Karpas-422 (cell line): Measurements from ENCODE around the gene TRPC1. TPM values are rescaled to one million over a fixed set of nuclear protein-coding genes. Genes with fewer than 3 reads are reported as not detected.

Experiments
- DNase-seq: peaks from one replicate; pipeline ENCODE4 v3.0.0-alpha.2; 2015
- H2AFZ ChIP-seq: fragments of 200-600 bp; sonication (generic); 2 replicates; pipeline ENCODE4 v1.6.1; 2014; ENCODE audit warnings: antibody characterized with exemption, low read length, mixed read lengths
- H3K27ac ChIP-seq: fragments of 200-600 bp; sonication (generic); 2 replicates; pipeline ENCODE4 v1.5.1; 2014; ENCODE audit warnings: mild to moderate bottlenecking, low read length, moderate library complexity
- H3K27me3 ChIP-seq: fragments of 200-600 bp; sonication (generic); 2 replicates; pipeline ENCODE4 v1.6.1; 2014; ENCODE audit warnings: low read length, mixed read lengths
- H3K36me3 ChIP-seq: fragments of 200-600 bp; sonication (generic); 2 replicates; pipeline ENCODE4 v1.6.1; 2014; ENCODE audit warnings: low read length, mixed read lengths; ENCODE audit not compliant: insufficient read depth
- H3K4me1 ChIP-seq: fragments of 200-600 bp; sonication (generic); 2 replicates; pipeline ENCODE4 v1.6.1; 2014; ENCODE audit warnings: mild to moderate bottlenecking, low read length, mixed read lengths
- H3K4me2 ChIP-seq: fragments of 200-600 bp; sonication (generic); 2 replicates; pipeline ENCODE4 v1.6.1; 2014; ENCODE audit warnings: low read length, low read depth, mild to moderate bottlenecking; ENCODE audit not compliant: poor library complexity, severe bottlenecking
- H3K4me3 ChIP-seq: fragments of 200-600 bp; sonication (generic); 2 replicates; pipeline ENCODE4 v1.5.1; 2014; ENCODE audit warnings: mild to moderate bottlenecking, antibody characterized with exemption, low read length, mixed read lengths
- H3K79me2 ChIP-seq: fragments of 200-600 bp; sonication (generic); 2 replicates; pipeline ENCODE4 v1.6.1; 2014; ENCODE audit warnings: mild to moderate bottlenecking, low read length, mixed read lengths
- H3K9ac ChIP-seq: fragments of 200-600 bp; sonication (generic); 2 replicates; pipeline ENCODE4 v1.6.0; 2014; ENCODE audit warnings: low read length
- H3K9me2 ChIP-seq: fragments of 200-600 bp; sonication (generic), shearing (Covaris generic); replicated peaks from 2 replicates; pipeline ENCODE4 v1.6.0; 2014; ENCODE audit warnings: mild to moderate bottlenecking, low read length, moderate library complexity; ENCODE audit not compliant: insufficient read depth
- H3K9me3 ChIP-seq: fragments of 300-700, 200-600 bp; sonication (generic); 2 replicates; pipeline ENCODE4 v1.6.1; 2014; ENCODE audit warnings: low read length, mixed read lengths
- H4K20me1 ChIP-seq: fragments of 200-600 bp; sonication (generic); 2 replicates; pipeline ENCODE4 v1.6.1; 2014; ENCODE audit warnings: mild to moderate bottlenecking, antibody characterized with exemption, low read length, low read depth; ENCODE audit not compliant: insufficient read depth
- total RNA-seq: library from RNA; depleted of rRNA; stranded (reverse); fragments of >200 nt; shearing (Covaris generic); gene quantifications from 2 replicates; pipeline ENCODE4 v1.2.3, GENCODE V29; 2014; ENCODE audit warnings: low replicate concordance

Gene TRPC1
- total RNA-seq, 1 experiment from 2014 or later, result 0.75 TPM

GRCh38 chr3:142796823-142797222 is 73.0 kb downstream of the TRPC1 start:
- Histone ChIP-seq H3K4me1 (no peaks in the 10 kb centered on the region), H2AFZ (no peak overlapping the region), H3K9me3 (no peaks in the 10 kb centered on the region), H3K9ac (no peak overlapping the region), H3K36me3 (no peaks in the 10 kb centered on the region), H4K20me1 (no peaks in the 10 kb centered on the region), H3K4me3 (no peak overlapping the region), H3K9me2 (no peaks in the 10 kb centered on the region), H3K27ac (no peak overlapping the region), H3K79me2 (no peaks in the 10 kb centered on the region), H3K27me3 (no peaks in the 10 kb centered on the region), H3K4me2 (no peak overlapping the region)
- DNase-seq, result no peak

GRCh38 chr3:142801746-142802145 is 77.9 kb downstream of the TRPC1 start:
- no peaks in the 10 kb centered on the region for H3K36me3 ChIP-seq
- H2AFZ ChIP-seq, result no peak overlapping the region
- H3K4me3 ChIP-seq, result no peak overlapping the region
- no peak overlapping the region for H3K4me2 ChIP-seq
- H3K9ac ChIP-seq, result no peak overlapping the region
- no peaks in the 10 kb centered on the region for H3K27me3 ChIP-seq
- H3K27ac ChIP-seq, result no peak overlapping the region
- H3K9me2 ChIP-seq, result no peaks in the 10 kb centered on the region
- no peaks in the 10 kb centered on the region for H3K4me1 ChIP-seq
- no peaks in the 10 kb centered on the region for H4K20me1 ChIP-seq
- H3K79me2 ChIP-seq, result no peaks in the 10 kb centered on the region
- DNase-seq, result no peak
- no peaks in the 10 kb centered on the region for H3K9me3 ChIP-seq

- Histone ChIP-seq H3K27me3 (no peaks in the 10 kb centered on the region), H2AFZ (no peak overlapping the region), H3K4me2 (no peak overlapping the region), H3K79me2 (no peaks in the 10 kb centered on the region), H3K27ac (no peak overlapping the region), H3K4me3 (no peak overlapping the region), H3K9me3 (no peaks in the 10 kb centered on the region), H3K9ac (no peak overlapping the region), H3K4me1 (no peaks in the 10 kb centered on the region), H3K9me2 (no peaks in the 10 kb centered on the region), H4K20me1 (no peaks in the 10 kb centered on the region), H3K36me3 (no peaks in the 10 kb centered on the region)
- DNase-seq, result no peak
Observed at GRCh38 chr3:142802891-142803290, 79.1 kb downstream of the TRPC1 start.

- Histone ChIP-seq H3K4me1 (no peaks in the 10 kb centered on the region), H3K79me2 (no peaks in the 10 kb centered on the region), H3K9ac (no peak overlapping the region), H3K36me3 (no peaks in the 10 kb centered on the region), H3K9me3 (no peaks in the 10 kb centered on the region), H3K4me2 (no peak overlapping the region), H3K27ac (no peak overlapping the region), H2AFZ (no peak overlapping the region), H4K20me1 (no peaks in the 10 kb centered on the region), H3K4me3 (no peak overlapping the region), H3K27me3 (no peaks in the 10 kb centered on the region), H3K9me2 (no peaks in the 10 kb centered on the region)
- no peak for DNase-seq
Observed at GRCh38 chr3:142808103-142808917, 84.5 kb downstream of the TRPC1 start.

GRCh38 chr3:142809259-142809658 is 85.4 kb downstream of the TRPC1 start:
- Histone ChIP-seq H3K36me3 (no peaks in the 10 kb centered on the region), H4K20me1 (no peaks in the 10 kb centered on the region), H3K4me2 (no peak overlapping the region), H2AFZ (no peak overlapping the region), H3K9me3 (no peaks in the 10 kb centered on the region), H3K9me2 (no peaks in the 10 kb centered on the region), H3K9ac (no peak overlapping the region), H3K4me1 (no peaks in the 10 kb centered on the region), H3K27ac (no peak overlapping the region), H3K4me3 (no peak overlapping the region), H3K27me3 (no peaks in the 10 kb centered on the region), H3K79me2 (no peaks in the 10 kb centered on the region)
- DNase-seq, result no peak

- H3K4me2 ChIP-seq, result no peak overlapping the region
- H3K27me3 ChIP-seq, result no peaks in the 10 kb centered on the region
- no peak overlapping the region for H2AFZ ChIP-seq
Observed at GRCh38 chr3:142815803-142816202, 92.0 kb downstream of the TRPC1 start.

GRCh38 chr3:142817356-142817755 is 93.5 kb downstream of the TRPC1 start:
- no peaks in the 10 kb centered on the region for H3K79me2 ChIP-seq
- H3K9me3 ChIP-seq, result no peaks in the 10 kb centered on the region
- no peak overlapping the region for H2AFZ ChIP-seq
- no peak overlapping the region for H3K27ac ChIP-seq
- H3K4me2 ChIP-seq, result no peak overlapping the region
- DNase-seq, result no peak
- H3K36me3 ChIP-seq, result no peaks in the 10 kb centered on the region
- H3K4me1 ChIP-seq, result no peaks in the 10 kb centered on the region
- H3K9ac ChIP-seq, result no peak overlapping the region
- no peaks in the 10 kb centered on the region for H4K20me1 ChIP-seq
- no peaks in the 10 kb centered on the region for H3K27me3 ChIP-seq
- no peaks in the 10 kb centered on the region for H3K9me2 ChIP-seq
- H3K4me3 ChIP-seq, result no peak overlapping the region

More at GRCh38 chr3:142815803-142816202, 92.0 kb downstream of the TRPC1 start:
- no peak for DNase-seq
- no peaks in the 10 kb centered on the region for H3K9me2 ChIP-seq
- H4K20me1 ChIP-seq, result no peaks in the 10 kb centered on the region
- no peak overlapping the region for H3K27ac ChIP-seq
- H3K9ac ChIP-seq, result no peak overlapping the region
- H3K9me3 ChIP-seq, result no peaks in the 10 kb centered on the region
- H3K36me3 ChIP-seq, result no peaks in the 10 kb centered on the region
- H3K4me3 ChIP-seq, result no peak overlapping the region
- H3K79me2 ChIP-seq, result no peaks in the 10 kb centered on the region
- no peaks in the 10 kb centered on the region for H3K4me1 ChIP-seq

GRCh38 chr3:142817897-142818296 is 94.1 kb downstream of the TRPC1 start:
- Histone ChIP-seq H3K79me2 (no peaks in the 10 kb centered on the region), H4K20me1 (no peaks in the 10 kb centered on the region), H3K36me3 (no peaks in the 10 kb centered on the region), H3K9me2 (no peaks in the 10 kb centered on the region), H3K4me2 (no peak overlapping the region), H3K9me3 (no peaks in the 10 kb centered on the region), H3K27me3 (no peaks in the 10 kb centered on the region), H3K27ac (no peak overlapping the region), H3K4me1 (no peaks in the 10 kb centered on the region), H3K9ac (no peak overlapping the region), H3K4me3 (no peak overlapping the region), H2AFZ (no peak overlapping the region)
- no peak for DNase-seq
